ENCODE results near the gene SNRNP27. TPM values are rescaled to one million over a fixed set of nuclear protein-coding genes. Genes with fewer than 3 reads are reported as not detected.
A peak's percentile ranks its signal among the peaks of the same experiment; 100 is the strongest.

The SNRNP27 gene
- total and polyA plus RNA-seq, 2 of the 8 experiments (the other 6 are each of a cell fraction or from before 2014, with no cell fraction given), result 11.1 to 40.5 TPM

DNA sequence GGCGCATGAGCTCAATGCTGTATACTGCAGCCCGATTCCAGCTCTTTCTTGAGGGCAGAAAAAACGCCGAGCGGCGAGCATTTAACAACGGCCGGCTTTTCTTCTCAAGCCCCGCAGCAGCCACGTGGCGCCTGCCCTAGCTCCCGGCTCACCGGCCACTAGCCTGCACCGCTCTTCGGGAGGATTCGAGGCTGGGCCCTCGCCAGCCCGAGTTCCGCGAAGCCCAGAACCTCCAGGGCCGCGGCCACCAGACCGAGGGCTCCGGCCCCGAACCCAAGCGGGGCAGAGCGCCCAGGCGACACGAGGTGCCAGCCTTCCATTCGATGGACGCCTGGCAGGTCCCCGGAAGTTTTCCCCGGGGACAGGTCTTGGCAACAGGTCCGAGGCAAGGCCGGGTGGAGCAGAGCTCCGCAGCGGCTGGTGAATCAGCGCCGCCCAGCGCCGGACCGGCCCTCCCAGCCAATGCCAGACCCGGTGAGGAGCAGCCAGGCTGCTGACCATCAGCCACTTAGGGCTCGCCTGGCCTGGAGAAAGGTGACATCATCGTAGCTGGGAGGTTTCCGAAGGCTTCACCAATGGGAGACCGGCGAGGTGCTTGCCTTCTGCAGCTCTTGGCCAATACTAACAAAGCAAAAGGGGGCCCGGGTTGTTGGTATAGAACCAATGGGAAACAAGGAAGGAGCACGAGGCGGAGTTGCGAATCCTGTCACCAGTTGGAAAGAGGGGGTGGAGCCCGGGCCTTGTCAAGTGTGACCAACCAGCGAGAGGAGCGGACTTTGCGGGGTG is 20.6 kb downstream of the SNRNP27 start (continued):
- TF ChIP-seq ASH2L (IDR thresholded peaks at IDR 0.05; ENCODE audit: low read length) (peak; percentile 61), CREB1 (IDR thresholded peaks at IDR 0.05) (peak; percentile 84), RFX5 (IDR thresholded peaks at IDR 0.05; ENCODE audit: borderline replicate concordance, low read depth, low read length) (peak; percentile 94), JUND (IDR thresholded peaks at IDR 0.05; ENCODE audit: low read length) (peak; percentile 78), GABPA (IDR thresholded peaks at IDR 0.05; ENCODE audit: borderline replicate concordance, insufficient read depth, low read length) (0 out of 2 replicates have a peak, but pooled peaks have one; percentile 54), PHF8 (conservative IDR thresholded peaks at IDR 0.05; ENCODE audit: low read depth, low read length) (peak; percentile 78), CTBP2 (IDR thresholded peaks at IDR 0.05; ENCODE audit: borderline replicate concordance, insufficient read depth, insufficient read length, low read length) (no peak), JUN (IDR thresholded peaks at IDR 0.05; ENCODE audit: low read depth, low read length) (0 out of 2 replicates have a peak, but pooled peaks have one; percentile 52), BRCA1 (IDR thresholded peaks at IDR 0.05; ENCODE audit: low read depth, low read length) (no peak), MAFK (IDR thresholded peaks at IDR 0.05; ENCODE audit: low read depth, low read length) (0 out of 2 replicates have a peak, but pooled peaks have one; percentile 4), RXRA (IDR thresholded peaks at IDR 0.05; ENCODE audit: insufficient read depth, low read depth, low read length) (no peak), YY1 (IDR thresholded peaks at IDR 0.05; ENCODE audit: low read depth, low read length) (peak; percentile 67; the same call in 1 of the 2 replicates), CHD2 (IDR thresholded peaks at IDR 0.05; ENCODE audit: low read length) (peak; percentile 73; the same call in 1 of the 2 replicates), GTF2F1 (IDR thresholded peaks at IDR 0.05; ENCODE audit: borderline replicate concordance, low read depth, low read length) (0 out of 2 replicates have a peak, but pooled peaks have one; percentile 48)
- TF ChIP-seq, protein P1, sequence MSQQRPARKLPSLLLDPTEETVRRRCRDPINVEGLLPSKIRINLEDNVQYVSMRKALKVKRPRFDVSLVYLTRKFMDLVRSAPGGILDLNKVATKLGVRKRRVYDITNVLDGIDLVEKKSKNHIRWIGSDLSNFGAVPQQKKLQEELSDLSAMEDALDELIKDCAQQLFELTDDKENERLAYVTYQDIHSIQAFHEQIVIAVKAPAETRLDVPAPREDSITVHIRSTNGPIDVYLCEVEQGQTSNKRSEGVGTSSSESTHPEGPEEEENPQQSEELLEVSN (IDR thresholded peaks at IDR 0.05), result peak; percentile 79
- TF ChIP-seq, protein P2, sequence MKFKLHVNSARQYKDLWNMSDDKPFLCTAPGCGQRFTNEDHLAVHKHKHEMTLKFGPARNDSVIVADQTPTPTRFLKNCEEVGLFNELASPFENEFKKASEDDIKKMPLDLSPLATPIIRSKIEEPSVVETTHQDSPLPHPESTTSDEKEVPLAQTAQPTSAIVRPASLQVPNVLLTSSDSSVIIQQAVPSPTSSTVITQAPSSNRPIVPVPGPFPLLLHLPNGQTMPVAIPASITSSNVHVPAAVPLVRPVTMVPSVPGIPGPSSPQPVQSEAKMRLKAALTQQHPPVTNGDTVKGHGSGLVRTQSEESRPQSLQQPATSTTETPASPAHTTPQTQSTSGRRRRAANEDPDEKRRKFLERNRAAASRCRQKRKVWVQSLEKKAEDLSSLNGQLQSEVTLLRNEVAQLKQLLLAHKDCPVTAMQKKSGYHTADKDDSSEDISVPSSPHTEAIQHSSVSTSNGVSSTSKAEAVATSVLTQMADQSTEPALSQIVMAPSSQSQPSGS (IDR thresholded peaks at IDR 0.05; ENCODE audit: low read length), result peak; percentile 95
- TF ChIP-seq, protein P3, sequence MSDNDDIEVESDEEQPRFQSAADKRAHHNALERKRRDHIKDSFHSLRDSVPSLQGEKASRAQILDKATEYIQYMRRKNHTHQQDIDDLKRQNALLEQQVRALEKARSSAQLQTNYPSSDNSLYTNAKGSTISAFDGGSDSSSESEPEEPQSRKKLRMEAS (IDR thresholded peaks at IDR 0.05), result peak; percentile 93
- TF ChIP-seq, protein P4, sequence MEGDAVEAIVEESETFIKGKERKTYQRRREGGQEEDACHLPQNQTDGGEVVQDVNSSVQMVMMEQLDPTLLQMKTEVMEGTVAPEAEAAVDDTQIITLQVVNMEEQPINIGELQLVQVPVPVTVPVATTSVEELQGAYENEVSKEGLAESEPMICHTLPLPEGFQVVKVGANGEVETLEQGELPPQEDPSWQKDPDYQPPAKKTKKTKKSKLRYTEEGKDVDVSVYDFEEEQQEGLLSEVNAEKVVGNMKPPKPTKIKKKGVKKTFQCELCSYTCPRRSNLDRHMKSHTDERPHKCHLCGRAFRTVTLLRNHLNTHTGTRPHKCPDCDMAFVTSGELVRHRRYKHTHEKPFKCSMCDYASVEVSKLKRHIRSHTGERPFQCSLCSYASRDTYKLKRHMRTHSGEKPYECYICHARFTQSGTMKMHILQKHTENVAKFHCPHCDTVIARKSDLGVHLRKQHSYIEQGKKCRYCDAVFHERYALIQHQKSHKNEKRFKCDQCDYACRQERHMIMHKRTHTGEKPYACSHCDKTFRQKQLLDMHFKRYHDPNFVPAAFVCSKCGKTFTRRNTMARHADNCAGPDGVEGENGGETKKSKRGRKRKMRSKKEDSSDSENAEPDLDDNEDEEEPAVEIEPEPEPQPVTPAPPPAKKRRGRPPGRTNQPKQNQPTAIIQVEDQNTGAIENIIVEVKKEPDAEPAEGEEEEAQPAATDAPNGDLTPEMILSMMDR (IDR thresholded peaks at IDR 0.05; ENCODE audit: control extremely low read depth in 1 of 3, insufficient read depth in 1 of 3, low read depth in 1 of 3, low read length in 3 of 3), result peak in 2 of 3 experiments; percentile 24 to 31; a peak in 2 of 4 replicates

Data from H1 (cell line).